Measurements from ENCODE around the gene ZFYVE16.
"Not testable (repeated sequence)": the region's sequence is repeated elsewhere in the genome, so short reads cannot be mapped to it uniquely, and the experiment has no call there.

- TF ChIP-seq, protein P1, sequence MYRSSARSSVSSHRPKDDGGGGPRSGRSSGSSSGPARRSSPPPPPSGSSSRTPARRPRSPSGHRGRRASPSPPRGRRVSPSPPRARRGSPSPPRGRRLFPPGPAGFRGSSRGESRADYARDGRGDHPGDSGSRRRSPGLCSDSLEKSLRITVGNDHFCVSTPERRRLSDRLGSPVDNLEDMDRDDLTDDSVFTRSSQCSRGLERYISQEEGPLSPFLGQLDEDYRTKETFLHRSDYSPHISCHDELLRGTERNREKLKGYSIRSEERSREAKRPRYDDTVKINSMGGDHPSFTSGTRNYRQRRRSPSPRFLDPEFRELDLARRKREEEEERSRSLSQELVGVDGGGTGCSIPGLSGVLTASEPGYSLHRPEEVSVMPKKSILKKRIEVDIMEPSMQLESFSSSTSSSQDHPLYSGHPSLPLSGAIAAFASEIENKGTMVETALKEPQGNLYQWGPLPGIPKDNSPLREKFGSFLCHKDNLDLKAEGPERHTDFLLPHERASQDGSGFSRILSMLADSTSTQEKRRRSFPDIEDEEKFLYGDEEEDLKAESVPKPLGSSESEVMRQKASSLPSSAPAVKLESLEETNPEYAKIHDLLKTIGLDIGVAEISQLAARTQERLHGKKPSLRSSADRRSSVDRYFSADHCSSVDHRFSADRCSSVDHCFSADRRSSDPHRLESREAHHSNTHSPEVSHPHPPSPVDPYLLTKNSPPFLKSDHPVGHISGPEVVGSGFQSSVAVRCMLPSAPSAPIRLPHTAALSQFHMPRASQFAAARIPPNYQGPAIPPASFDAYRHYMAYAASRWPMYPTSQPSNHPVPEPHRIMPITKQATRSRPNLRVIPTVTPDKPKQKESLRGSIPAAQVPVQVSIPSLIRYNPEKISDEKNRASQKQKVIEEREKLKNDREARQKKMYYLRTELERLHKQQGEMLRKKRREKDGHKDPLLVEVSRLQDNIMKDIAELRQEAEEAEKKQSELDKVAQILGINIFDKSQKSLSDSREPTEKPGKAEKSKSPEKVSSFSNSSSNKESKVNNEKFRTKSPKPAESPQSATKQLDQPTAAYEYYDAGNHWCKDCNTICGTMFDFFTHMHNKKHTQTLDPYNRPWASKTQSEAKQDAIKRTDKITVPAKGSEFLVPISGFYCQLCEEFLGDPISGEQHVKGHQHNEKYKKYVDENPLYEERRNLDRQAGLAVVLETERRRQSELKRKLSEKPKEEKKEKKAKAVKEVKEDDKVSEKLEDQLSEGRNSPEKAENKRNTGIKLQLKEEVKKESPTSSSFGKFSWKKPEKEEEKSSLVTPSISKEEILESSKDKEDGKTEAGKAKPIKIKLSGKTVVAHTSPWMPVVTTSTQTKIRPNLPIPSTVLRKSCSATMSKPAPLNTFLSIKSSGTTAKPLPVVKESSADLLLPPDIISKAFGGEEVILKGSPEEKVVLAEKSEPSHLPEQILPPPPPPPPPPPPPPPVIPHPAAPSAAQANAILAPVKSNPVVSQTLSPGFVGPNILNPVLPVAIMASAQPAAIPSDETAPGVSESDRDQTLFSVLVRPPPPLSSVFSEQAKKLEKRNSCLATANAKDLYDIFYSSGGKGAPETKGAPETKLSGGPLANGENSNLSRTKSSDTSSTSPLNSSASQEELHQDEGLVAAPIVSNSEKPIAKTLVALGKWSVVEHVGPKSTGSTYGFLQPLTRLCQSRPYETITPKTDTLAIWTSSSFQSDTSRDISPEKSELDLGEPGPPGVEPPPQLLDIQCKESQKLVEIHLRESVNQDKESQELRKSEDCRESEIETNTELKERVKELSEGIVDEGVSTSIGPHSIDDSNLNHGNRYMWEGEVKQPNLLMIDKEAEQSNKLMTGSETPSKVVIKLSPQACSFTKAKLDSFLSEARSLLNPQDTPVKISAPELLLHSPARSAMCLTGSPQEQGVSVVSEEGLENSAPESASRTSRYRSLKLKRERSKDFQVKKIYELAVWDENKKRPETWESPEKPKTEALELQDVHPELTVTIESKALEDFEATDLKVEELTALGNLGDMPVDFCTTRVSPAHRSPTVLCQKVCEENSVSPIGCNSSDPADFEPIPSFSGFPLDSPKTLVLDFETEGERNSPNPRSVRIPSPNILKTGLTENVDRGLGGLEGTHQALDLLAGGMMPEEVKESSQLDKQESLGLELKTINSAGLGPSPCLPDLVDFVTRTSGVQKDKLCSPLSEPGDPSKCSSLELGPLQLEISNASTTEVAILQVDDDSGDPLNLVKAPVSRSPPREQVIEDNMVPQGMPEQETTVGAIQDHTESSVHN (CRISPR knock-in tag; IDR thresholded peaks at IDR 0.05), result not testable (repeated sequence)
- TF ChIP-seq SKIL (CRISPR knock-in tag; IDR thresholded peaks at IDR 0.05; ENCODE audit: borderline replicate concordance), result not testable (repeated sequence)
These were observed 62.8 kb downstream of the ZFYVE16 start for GRCh38 chr5:80470631-80471030.
